Cardiac muscle cell (in vitro differentiated cells and primary cell): ENCODE measurements around the gene SMAD6. TPM values are rescaled to one million over a fixed set of nuclear protein-coding genes. Genes with fewer than 3 reads are reported as not detected.

Experiments
- DNase-seq, 2 donors: peaks; one replicate each; pipeline versions ENCODE4 v3.0.0 to v3.0.0-alpha.2; 2010 to 2017; ENCODE audit warnings: low read depth in 1 of 2, low spot score in 1 of 2
- H3K27ac ChIP-seq: fragments of 200-600 bp; sonication (generic); 2 replicates; pipeline ENCODE4 v1.5.1; 2016
- H3K27me3 ChIP-seq: fragments of 200-600 bp; sonication (generic); 2 replicates; pipeline ENCODE4 v1.6.0; 2016; ENCODE audit warnings: control low read depth
- H3K36me3 ChIP-seq: fragments of 200-600 bp; sonication (generic); 2 replicates; pipeline ENCODE4 v1.5.1; 2016; ENCODE audit warnings: control low read depth
- H3K4me1 ChIP-seq: fragments of 200-600 bp; sonication (generic); 2 replicates; pipeline ENCODE4 v1.8.1; 2017; ENCODE audit warnings: low read depth, mild to moderate bottlenecking, mixed run types
- H3K4me3 ChIP-seq: fragments of 200-600 bp; sonication (generic); 2 replicates; pipeline ENCODE4 v1.5.1; 2016; ENCODE audit warnings: mild to moderate bottlenecking
- H3K9me3 ChIP-seq: fragments of 200-600 bp; sonication (generic); 2 replicates; pipeline ENCODE4 v1.5.1; 2017; ENCODE audit warnings: low read depth, mild to moderate bottlenecking, control low read depth
- polyA plus RNA-seq: library from polyadenylated mRNA; unstranded; fragments of >200 nt; fragmentation: Nextera tagmentation; extraction: Ambion mirVana; gene quantifications from 2 replicates; pipeline ENCODE4 v1.2.1, GENCODE V29; 2016
- total RNA-seq: library from RNA; depleted of rRNA; stranded (reverse); fragments of >200 nt; gene quantifications from 2 replicates; pipeline ENCODE4 v1.2.3, GENCODE V29; 2016
- TF ChIP-seq, protein P1 (sequence below): IDR thresholded peaks from 2 replicates; pipeline ENCODE4 v1.5.1; 2012; ENCODE audit warnings: low read depth, mild to moderate bottlenecking, low read length

The SMAD6 gene
- total and polyA plus RNA-seq, 2 experiments from 2014 or later: 106 to 274 TPM

DNA sequence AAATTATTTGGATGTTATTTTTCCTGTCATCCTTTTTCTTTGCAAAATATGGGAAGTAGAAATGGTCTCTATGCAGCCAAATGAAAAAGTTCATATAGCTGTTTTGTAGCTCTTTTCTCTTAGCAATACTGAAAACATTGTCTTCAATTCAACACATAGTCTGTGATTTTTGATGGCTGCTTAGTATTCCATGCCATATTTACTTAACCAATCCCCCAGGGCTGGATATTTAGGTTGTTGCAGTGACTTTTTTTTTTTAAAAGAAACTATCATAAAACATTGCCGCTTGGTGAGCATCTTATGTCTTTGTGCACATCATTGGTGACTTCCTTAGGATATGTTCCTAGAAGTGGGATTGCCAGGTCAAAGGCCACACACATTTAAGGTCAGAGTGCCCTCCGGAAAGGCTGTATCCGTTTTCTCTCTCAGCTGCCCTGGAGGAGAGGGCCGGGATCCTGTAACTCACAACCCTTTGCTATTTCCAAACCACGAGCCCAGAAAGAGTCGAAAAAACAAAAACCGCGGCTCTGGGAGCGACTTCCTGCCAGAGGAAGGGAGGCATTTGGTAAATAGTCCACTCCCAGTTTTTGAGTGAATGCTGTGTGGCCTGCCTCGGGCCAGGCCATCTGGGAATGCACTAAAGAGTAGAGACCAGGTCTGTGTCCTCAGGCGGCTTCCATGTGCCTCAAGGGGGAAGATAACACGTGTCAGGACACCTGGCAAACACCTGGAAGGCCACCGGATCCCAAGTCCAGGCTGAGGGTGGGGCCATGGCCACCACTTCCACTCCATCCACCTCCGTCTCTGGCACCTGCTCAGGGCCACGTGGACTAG is 41.9 kb downstream of the SMAD6 start:
- Histone ChIP-seq H3K4me3 (no peak overlapping the region), H3K9me3 (no peaks in the 10 kb centered on the region), H3K27me3 (no peaks in the 10 kb centered on the region), H3K27ac (peak overlapping the region; percentile 73), H3K36me3 (peaks cover 21% of the 10 kb centered on the region), H3K4me1 (peaks cover 49% of the 10 kb centered on the region)
- TF ChIP-seq, protein P1, sequence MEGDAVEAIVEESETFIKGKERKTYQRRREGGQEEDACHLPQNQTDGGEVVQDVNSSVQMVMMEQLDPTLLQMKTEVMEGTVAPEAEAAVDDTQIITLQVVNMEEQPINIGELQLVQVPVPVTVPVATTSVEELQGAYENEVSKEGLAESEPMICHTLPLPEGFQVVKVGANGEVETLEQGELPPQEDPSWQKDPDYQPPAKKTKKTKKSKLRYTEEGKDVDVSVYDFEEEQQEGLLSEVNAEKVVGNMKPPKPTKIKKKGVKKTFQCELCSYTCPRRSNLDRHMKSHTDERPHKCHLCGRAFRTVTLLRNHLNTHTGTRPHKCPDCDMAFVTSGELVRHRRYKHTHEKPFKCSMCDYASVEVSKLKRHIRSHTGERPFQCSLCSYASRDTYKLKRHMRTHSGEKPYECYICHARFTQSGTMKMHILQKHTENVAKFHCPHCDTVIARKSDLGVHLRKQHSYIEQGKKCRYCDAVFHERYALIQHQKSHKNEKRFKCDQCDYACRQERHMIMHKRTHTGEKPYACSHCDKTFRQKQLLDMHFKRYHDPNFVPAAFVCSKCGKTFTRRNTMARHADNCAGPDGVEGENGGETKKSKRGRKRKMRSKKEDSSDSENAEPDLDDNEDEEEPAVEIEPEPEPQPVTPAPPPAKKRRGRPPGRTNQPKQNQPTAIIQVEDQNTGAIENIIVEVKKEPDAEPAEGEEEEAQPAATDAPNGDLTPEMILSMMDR: no peak
- peak in 1 of 2 donors; percentile 66 for DNase-seq

DNA sequence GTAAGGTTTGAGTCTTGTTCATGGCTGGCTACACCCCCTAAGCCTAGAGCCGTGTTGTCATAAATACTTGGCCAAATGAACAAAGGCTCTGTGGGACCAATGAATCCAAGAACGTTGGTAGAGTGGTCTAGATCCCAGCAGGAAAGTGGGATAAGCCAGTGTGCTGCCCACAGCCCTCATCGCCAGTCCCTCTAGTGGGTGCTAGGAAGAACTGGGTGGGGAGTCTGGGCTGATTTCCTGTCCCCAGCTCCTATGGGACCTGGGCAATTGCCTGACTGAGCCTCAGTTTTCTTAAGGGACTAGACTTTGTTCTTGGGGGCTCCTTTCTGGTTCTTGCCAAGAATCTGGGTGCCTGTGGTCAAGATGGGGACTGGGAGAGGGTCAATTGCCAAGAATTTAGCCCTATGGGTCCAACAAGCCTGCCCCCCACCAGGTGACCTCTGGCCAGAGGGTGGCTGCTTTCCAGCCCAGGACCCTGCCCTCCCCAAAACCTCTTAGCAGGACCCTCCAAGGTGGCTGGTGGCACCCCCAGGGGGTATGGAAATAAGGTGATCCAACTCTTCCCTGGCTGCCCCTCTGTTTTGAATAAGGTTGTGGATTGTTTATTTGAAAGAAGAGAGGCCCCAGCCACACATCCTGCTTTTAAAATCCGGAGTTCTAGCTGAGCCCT is 42.7 kb downstream of the SMAD6 start:
- Histone ChIP-seq H3K9me3 (no peaks in the 10 kb centered on the region), H3K36me3 (peaks cover 21% of the 10 kb centered on the region), H3K27me3 (no peaks in the 10 kb centered on the region), H3K4me1 (peaks cover 51% of the 10 kb centered on the region), H3K27ac (peak overlapping the region; percentile 73), H3K4me3 (no peak overlapping the region)
- TF ChIP-seq, protein P1: no peak
- no peak for DNase-seq

DNA sequence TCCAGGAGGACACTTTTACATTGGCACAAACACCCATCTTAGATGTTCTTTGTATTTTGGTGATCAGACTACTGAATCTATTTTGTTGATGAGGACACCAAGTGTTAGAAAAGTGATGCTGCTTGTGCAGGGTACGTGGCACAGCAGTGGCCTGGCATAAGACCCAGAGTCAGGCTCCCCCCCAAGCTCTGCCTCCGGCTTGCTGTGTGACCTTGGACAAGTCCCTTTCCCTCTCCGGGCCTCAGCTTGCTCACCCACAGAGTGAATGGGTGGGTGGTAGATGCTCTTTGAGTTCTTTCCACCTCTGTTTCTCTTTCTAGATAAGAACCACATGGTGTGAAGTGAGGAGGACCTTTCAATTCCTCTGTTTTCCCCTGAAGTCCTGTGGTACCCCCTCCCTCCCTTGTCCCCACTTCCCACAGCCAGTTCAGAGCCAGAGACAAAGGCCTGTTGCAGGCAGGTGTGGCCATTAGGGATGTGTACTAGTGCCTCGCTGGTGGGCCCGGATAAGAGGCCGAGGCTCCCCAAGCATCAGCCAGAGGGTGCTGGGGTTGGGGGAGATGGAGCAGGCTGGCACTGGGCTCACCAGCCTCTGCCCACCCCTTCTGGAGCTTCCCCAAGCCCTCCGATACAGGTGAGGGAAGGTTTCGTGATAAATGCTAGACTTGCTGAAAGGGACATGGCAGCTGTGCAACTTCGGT is 43.6 kb downstream of the SMAD6 start:
- TF ChIP-seq, protein P1: no peak
- no peaks in the 10 kb centered on the region for H3K9me3 ChIP-seq
- H3K4me1 ChIP-seq: peaks cover 49% of the 10 kb centered on the region
- H3K27me3 ChIP-seq: no peaks in the 10 kb centered on the region
- no peak overlapping the region for H3K4me3 ChIP-seq
- peak overlapping the region; percentile 73 for H3K27ac ChIP-seq
- peaks cover 18% of the 10 kb centered on the region for H3K36me3 ChIP-seq
- DNase-seq: no peak

DNA sequence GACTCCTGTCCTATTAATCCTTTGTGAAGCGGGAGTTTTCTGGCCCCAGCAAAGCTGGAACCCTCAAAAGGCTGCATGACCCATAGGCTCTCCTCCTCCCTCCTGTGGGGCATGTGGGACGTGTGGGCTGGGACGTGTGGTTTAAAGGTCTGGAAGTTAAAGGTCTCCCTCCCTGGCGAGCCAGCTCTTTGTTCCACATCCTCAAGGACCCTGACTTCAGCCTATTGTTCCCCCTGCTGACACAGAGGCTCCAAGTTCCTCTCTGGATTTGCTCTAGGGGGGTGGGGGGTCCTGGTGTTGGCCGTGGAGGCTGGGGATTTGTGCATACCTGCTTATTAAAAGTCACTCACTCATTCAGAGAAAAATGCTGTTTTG is 44.2 kb downstream of the SMAD6 start:
- TF ChIP-seq, protein P1: no peak
- Histone ChIP-seq H3K36me3 (peaks cover 15% of the 10 kb centered on the region), H3K27me3 (no peaks in the 10 kb centered on the region), H3K4me3 (no peak overlapping the region), H3K9me3 (no peaks in the 10 kb centered on the region), H3K27ac (peak overlapping the region; percentile 73), H3K4me1 (peaks cover 46% of the 10 kb centered on the region)
- no peak for DNase-seq

DNA sequence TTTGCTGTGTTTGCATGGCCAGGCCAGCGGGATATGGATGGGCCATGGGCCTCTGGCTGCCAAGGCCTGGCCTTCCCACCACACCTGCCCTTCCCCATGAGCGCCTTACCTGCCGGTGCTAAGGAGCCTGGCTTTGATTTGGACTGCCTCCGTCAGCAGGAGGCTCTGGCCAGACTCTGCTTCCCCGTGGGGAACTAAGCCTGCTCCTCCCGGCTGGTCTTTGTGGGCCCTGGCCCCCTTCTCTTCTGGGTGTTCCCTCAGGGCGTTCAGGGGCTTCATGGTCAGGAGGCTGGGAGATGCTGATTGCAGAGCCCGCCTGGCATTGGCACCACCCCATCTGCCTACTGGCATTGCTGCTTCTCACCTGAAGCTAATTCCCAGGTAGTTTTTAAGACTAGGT is 45.2 kb downstream of the SMAD6 start:
- H3K4me1 ChIP-seq: peaks cover 46% of the 10 kb centered on the region
- no peaks in the 10 kb centered on the region for H3K9me3 ChIP-seq
- H3K27ac ChIP-seq: peak overlapping the region; percentile 73
- no peaks in the 10 kb centered on the region for H3K27me3 ChIP-seq
- H3K4me3 ChIP-seq: no peak overlapping the region
- H3K36me3 ChIP-seq: peaks cover 15% of the 10 kb centered on the region
- DNase-seq: no peak
- TF ChIP-seq, protein P1: no peak
